ENCODE results near the gene DOCK1. TPM values are rescaled to one million over a fixed set of nuclear protein-coding genes. Genes with fewer than 3 reads are reported as not detected.
A peak's percentile ranks its signal among the peaks of the same experiment; 100 is the strongest.

The DOCK1 gene
- total RNA-seq, 1 experiment from 2014 or later: 60.4 TPM

DNA sequence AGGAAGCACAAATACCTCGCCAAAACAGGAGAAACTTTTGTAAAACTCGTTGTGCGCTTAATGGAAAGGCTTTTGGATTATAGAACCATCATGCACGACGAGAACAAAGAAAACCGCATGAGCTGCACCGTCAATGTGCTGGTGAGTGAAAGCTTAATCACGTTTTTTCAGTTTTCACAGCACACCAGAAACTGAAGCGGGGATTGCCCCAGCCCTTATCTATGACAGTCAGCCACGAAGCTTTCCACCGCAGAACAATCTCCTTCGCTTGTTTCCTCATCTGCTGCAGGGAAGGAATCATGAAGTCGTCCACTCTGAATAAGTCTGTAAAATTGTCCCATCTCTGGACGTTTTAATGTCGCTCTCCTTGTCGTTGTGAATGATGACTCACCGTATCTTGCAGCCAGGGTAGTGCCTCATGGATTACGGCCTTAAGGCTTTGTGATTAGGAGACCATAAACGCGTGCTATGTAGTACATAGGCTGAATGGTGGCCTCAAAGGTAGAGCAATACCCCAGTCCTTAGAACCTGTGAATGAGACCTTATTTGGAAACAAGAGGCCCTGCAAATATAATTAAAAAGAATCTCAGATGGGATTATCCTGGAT is 468.9 kb downstream of the DOCK1 start:
- H3K4me1 ChIP-seq (replicated peaks): no peaks in the 10 kb centered on the region
- H3K4me3 ChIP-seq: no peak overlapping the region
- H3K27me3 ChIP-seq (replicated peaks): no peaks in the 10 kb centered on the region
- peaks cover 41% of the 10 kb centered on the region for H3K36me3 ChIP-seq
- no peak overlapping the region for H3K27ac ChIP-seq
- no peaks in the 10 kb centered on the region for H3K9me3 ChIP-seq (replicated peaks)
- DNase-seq (ENCODE audit: low read depth in 1 of 2, low spot score in 2 of 2): no peak

DNA sequence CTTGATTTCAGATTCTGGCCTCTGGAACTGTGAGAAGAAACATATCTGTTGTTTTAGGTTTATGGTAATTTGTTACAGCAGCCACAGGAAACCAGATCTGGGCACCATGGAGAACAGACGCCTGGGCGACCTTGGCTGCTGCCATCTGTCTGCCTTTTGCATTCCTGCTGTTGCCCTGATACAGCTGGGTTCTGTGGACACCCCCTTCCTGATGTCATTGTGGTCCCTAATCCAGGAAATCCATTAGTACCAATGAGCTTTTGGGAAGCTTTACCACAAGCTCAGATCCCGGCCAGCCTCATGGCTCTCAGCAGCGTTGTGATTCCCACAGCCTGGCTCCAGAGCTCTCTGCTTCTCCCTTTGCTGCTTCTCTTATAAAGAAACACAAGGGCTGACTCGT is 469.7 kb downstream of the DOCK1 start:
- no peak overlapping the region for H3K4me3 ChIP-seq
- no peaks in the 10 kb centered on the region for H3K27me3 ChIP-seq (replicated peaks)
- no peaks in the 10 kb centered on the region for H3K4me1 ChIP-seq (replicated peaks)
- DNase-seq (ENCODE audit: low read depth in 1 of 2, low spot score in 2 of 2): no peak
- H3K27ac ChIP-seq: no peak overlapping the region
- peaks cover 39% of the 10 kb centered on the region for H3K36me3 ChIP-seq
- H3K9me3 ChIP-seq (replicated peaks): no peaks in the 10 kb centered on the region

DNA sequence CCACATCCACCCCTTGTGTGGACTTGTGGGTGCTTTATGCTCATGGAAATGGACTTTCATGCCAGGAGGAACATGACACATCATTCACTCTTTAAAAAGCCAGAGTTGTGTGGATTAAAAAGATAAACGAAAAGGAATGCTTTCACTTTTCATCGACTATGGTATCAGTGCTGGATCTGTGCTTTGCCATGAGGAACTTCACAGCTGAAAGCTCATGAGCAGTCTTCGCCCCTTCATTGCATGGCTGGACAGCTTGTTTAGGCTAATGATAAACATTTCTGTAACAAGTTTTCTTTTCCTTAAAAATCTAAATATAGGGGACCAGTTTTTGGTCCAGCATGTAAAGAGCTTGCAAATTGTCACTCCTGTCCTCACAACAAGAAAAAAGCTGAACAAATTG is 470.2 kb downstream of the DOCK1 start:
- Histone ChIP-seq H3K4me3 (no peak overlapping the region), H3K27me3 (replicated peaks) (no peaks in the 10 kb centered on the region), H3K27ac (no peak overlapping the region), H3K36me3 (peaks cover 38% of the 10 kb centered on the region), H3K9me3 (replicated peaks) (no peaks in the 10 kb centered on the region), H3K4me1 (replicated peaks) (no peaks in the 10 kb centered on the region)
- no peak for DNase-seq (ENCODE audit: low read depth in 1 of 2, low spot score in 2 of 2)

DNA sequence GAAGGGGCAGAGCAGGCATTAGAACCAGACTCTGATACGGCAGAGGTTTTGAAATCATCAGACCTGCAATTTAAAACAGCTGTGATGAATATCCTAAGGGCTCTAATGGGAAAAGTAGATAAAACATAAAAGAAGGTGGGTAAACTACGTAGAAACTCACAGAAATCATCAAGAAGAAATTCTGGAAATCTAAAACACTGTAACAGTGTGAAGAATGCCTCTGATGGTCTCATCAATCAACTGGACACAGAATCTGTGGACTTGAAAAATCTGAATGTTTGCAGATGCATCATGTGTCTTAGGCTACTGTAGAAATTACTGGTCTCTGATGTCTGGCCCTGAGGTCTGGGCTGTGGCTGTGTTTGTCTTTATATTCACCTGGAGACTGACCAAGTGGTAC is 470.8 kb downstream of the DOCK1 start:
- no peak overlapping the region for H3K27ac ChIP-seq
- H3K36me3 ChIP-seq: peaks cover 38% of the 10 kb centered on the region
- H3K27me3 ChIP-seq (replicated peaks): no peaks in the 10 kb centered on the region
- H3K4me1 ChIP-seq (replicated peaks): no peaks in the 10 kb centered on the region
- H3K4me3 ChIP-seq: no peak overlapping the region
- H3K9me3 ChIP-seq (replicated peaks): no peaks in the 10 kb centered on the region
- no peak for DNase-seq (ENCODE audit: low read depth in 1 of 2, low spot score in 2 of 2)

DNA sequence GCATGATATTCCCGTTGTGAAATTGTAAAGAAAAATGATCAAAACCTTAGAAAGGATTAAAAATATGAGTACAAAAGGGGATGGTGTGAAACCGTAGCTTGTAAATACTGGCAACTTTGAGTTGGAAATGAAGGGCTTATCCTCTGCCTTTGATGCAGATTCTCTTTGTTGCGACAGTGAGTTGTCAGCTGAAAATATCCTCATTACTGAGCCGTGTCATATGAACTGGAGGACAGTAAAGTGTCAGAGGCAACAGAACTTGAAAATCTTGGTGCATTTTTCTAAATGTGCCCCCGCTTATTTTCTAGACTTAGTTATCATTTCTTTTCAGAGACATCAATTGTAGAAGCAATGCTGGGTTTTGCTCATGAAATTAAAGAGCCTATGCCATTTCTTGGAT is 473.4 kb downstream of the DOCK1 start:
- no peak for DNase-seq (ENCODE audit: low read depth in 1 of 2, low spot score in 2 of 2)
- Histone ChIP-seq H3K27ac (no peak overlapping the region), H3K36me3 (peaks cover 54% of the 10 kb centered on the region), H3K27me3 (replicated peaks) (no peaks in the 10 kb centered on the region), H3K9me3 (replicated peaks) (no peaks in the 10 kb centered on the region), H3K4me1 (replicated peaks) (no peaks in the 10 kb centered on the region), H3K4me3 (no peak overlapping the region)

DNA sequence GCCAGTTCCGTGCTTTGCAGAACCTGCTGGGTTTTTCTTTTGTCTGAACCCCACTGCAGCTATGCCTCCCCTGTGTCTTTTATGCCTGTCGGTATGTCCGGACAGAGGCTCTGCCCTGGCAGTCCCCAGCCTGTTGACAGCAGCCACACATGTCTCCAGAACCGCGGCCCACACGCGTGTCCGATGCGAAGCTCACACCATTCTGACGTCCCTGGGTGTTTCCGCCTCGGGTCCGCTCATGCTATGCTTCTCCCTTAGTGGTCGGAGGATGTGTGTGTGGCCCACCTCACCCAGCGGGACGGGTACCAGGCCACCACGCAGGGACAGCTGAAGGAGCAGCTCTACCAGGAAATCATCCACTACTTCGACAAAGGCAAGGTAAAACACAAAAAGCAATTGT is 479.3 kb downstream of the DOCK1 start:
- Histone ChIP-seq H3K4me3 (no peak overlapping the region), H3K27ac (no peak overlapping the region), H3K27me3 (replicated peaks) (no peaks in the 10 kb centered on the region), H3K4me1 (replicated peaks) (no peaks in the 10 kb centered on the region), H3K36me3 (peaks cover 27% of the 10 kb centered on the region), H3K9me3 (replicated peaks) (no peaks in the 10 kb centered on the region)
- no peak for DNase-seq (ENCODE audit: low read depth in 1 of 2, low spot score in 2 of 2)

DNA sequence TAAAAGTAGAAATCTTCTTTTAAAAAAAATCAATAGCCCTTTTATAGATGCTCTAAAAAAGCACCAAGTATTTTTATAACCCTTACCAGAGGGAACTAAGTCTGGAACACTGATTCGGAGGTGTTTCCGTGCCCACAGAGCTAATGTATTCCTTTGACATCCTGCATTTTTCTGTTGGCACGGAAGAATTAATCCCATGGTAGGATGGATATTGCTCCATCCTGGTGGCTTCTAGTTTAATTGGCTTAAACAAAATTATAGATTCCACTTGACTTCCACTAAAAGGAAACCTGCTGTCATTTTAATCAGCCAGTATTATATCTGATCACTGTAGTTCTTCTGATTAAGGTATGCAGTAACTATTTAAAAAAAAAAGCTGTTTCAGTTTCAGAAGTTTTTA is 479.8 kb downstream of the DOCK1 start:
- Histone ChIP-seq H3K27me3 (replicated peaks) (no peaks in the 10 kb centered on the region), H3K27ac (no peak overlapping the region), H3K36me3 (peaks cover 27% of the 10 kb centered on the region), H3K4me1 (replicated peaks) (no peaks in the 10 kb centered on the region), H3K9me3 (replicated peaks) (no peaks in the 10 kb centered on the region), H3K4me3 (no peak overlapping the region)
- no peak for DNase-seq (ENCODE audit: low read depth in 1 of 2, low spot score in 2 of 2)

DNA sequence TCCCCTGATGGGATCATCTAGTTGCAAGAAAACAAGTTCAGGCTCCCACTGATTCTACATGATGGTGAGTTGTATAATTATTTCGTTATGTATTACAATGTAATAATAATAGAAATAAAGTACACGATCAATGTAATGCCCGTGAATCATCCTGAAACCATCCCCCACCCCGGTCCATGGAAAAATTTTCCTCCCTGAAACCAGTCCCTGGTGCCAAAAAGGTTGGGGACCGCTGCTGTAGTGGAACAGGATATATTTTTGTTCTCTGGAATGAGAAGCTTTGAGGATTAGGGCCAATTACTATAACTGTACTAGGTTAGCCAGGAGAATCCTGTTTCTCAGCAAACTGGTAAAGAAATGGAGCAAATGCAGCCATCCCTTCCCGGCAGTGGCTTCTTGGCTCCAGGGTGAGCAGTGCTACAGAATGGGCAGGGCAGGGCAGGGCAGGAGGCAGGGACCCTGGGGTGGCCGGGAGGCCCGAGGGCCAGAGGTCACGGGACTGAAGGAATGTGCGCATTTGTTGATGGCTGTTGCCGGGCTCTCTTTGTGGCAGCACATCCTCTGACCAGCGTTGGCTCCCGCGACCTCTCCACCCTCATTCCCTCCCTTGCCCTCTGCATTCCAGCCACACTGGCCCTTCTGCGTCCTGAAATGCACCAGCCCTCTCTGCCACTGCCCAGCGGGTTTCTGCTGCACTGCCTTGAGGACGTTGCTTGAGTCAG is 481.5 kb downstream of the DOCK1 start:
- no peak overlapping the region for H3K4me3 ChIP-seq
- H3K27me3 ChIP-seq (replicated peaks): no peaks in the 10 kb centered on the region
- H3K4me1 ChIP-seq (replicated peaks): no peaks in the 10 kb centered on the region

DNA sequence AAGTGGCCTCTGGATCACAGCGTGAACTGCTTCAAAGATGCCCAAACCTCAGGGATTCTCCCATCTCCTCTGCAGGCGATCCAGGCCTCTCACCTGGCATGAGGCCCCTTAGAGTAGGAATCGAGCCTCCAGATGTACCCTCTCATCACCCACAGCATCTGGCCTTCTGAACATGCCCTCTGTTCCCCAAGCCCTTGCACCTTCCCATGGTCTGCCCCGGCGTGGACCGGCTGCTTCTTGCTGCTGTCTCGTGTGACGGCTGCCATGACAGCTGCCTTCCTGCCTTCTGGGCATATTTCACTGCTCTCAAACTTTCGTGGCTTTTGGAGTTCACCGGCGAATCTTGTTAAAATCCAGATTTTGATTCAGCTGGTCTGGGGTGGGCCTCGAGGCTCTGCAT is 486.6 kb downstream of the DOCK1 start:
- H3K27me3 ChIP-seq (replicated peaks): no peaks in the 10 kb centered on the region
- no peaks in the 10 kb centered on the region for H3K4me1 ChIP-seq (replicated peaks)
- no peak for DNase-seq (ENCODE audit: low read depth in 1 of 2, low spot score in 2 of 2)
- H3K36me3 ChIP-seq: peaks cover 15% of the 10 kb centered on the region
- no peak overlapping the region for H3K27ac ChIP-seq
- H3K4me3 ChIP-seq: no peak overlapping the region
- no peaks in the 10 kb centered on the region for H3K9me3 ChIP-seq (replicated peaks)

More for the DNA sequence above, 481.5 kb downstream of the DOCK1 start:
- no peaks in the 10 kb centered on the region for H3K9me3 ChIP-seq (replicated peaks)
- H3K27ac ChIP-seq: no peak overlapping the region
- DNase-seq (ENCODE audit: low read depth in 1 of 2, low spot score in 2 of 2): no peak
- H3K36me3 ChIP-seq: peaks cover 26% of the 10 kb centered on the region

DNA sequence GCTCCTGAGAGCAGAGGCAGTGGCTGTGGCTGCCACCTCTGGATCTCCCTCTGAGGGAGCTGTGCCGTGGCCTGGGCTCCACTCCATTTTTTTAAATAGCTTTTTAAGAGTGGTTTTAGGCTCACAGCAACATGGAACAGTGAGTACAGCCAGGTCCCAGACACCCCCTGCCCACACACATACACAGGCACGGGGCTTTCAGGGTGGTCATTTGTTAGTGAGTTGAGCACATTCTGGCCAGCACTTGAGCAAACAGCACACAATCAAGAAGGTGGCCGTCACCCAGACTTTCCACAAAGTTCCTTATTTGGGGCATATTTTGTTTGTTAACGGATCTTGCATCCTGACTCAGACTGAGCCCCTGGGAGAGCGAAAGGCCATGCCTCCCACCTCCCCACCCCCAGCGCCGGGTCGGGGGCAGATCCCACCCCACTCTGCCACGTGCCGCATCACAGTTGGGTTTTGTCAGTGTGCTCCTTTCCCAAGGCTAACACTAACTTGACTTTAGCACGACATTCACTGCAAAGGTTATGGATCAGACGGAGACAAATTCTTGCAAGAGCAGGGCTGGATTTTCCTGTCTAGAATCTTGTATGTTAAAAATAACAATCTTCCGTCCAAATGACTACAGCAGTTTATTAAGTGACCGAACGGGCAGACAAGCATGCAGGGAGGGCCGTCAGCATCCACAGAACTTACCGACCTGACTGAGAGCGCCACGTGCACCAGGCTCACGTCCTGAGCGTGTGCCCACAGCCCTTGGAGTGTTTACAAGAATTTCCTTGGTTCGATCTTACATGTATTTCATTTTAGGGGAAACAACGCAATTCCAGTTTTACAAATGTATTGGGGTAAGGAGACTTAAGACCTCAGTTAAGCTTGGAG is 487.4 kb downstream of the DOCK1 start:
- Histone ChIP-seq H3K4me3 (no peak overlapping the region), H3K36me3 (peaks cover 15% of the 10 kb centered on the region), H3K27me3 (replicated peaks) (no peaks in the 10 kb centered on the region), H3K4me1 (replicated peaks) (no peaks in the 10 kb centered on the region), H3K9me3 (replicated peaks) (no peaks in the 10 kb centered on the region), H3K27ac (no peak overlapping the region)
- no peak for DNase-seq (ENCODE audit: low read depth in 1 of 2, low spot score in 2 of 2)

DNA sequence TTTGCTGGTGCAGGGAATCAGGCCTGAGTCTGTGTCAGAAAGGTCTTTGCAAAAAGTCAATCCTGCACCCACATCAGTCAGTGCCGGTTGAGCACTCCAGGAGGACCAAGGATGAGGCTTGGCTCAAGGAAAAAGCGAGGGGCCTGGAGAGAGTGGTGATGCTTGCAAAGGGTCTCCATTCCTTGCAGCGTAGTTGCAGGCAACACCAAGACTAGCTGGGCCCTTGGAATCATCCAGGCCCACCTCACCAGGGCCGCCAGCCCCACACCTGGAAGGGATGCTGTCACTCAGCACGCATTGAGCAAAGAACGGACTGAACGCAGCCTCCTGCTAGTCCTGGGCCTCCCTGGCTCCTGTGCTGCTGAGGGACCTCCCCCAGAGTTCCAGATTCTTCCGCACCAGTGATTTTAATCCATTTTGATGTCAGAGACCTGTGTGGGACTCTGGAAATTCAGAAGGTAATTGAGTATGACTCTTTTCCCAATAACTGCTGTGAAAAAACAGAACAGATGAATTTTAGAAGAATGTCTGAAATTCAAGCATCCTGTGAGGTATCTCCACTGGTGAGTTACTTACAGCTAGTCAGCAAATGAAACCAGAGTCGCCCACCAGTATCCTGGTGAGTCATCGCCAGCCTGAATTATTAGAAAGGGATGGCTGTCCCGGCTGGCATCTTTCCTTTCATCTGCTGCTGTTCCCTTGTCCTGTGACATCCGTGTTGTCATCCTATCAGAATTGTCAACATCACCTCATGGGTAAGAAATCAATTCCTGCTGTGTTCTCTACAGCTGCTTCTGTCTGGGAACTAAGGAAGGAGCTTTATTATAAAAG is 493.1 kb downstream of the DOCK1 start:
- H3K27ac ChIP-seq: no peak overlapping the region
- no peaks in the 10 kb centered on the region for H3K27me3 ChIP-seq (replicated peaks)
- peaks cover 5% of the 10 kb centered on the region for H3K4me1 ChIP-seq (replicated peaks)
- H3K4me3 ChIP-seq: no peak overlapping the region
- peak in 1 of 2 experiments; percentile 44 for DNase-seq (ENCODE audit: low read depth in 1 of 2, low spot score in 2 of 2)
- peaks cover 7% of the 10 kb centered on the region for H3K36me3 ChIP-seq
- H3K9me3 ChIP-seq (replicated peaks): no peaks in the 10 kb centered on the region

DNA sequence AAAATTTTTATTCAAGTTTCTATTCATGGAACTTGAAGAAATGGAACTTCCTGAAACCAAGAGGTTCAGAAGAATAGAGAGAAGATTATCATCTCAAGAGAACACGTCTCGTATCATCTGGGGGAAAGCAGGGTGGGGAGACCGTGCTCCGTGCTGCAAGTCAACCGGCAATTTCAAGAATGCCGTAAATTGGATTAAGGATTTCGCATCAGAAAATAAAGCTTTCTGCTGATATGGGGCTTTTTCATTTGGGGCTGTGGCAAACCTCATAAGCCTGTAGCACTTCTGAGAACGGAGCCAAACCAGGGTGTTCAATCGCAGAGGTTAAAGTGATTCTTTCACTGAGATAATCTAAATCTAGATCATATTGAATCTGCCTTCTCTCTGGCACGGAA is 493.7 kb downstream of the DOCK1 start:
- Histone ChIP-seq H3K27ac (no peak overlapping the region), H3K4me1 (replicated peaks) (peaks cover 5% of the 10 kb centered on the region)

DNA sequence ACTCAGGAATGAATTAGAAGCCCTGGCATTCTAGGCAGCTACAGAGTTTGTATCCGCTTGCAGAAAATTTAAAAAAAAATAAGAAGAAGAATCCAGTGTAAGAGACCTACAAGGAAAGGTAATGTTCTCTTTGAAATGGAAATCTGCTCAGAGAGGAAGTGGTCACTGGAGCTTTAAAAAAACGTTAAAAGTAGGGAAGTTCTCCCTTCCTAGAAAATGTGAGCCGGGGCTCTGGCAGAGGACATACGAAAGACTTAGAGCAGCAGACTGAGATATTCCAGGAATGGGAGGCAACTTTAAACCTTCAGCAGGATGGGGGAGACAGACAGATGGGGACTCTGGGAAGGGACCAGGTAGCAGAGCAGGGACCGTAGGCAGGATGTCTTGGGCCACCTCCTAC is 494.4 kb downstream of the DOCK1 start:
- Histone ChIP-seq H3K9me3 (replicated peaks) (no peaks in the 10 kb centered on the region), H3K4me1 (replicated peaks) (peaks cover 6% of the 10 kb centered on the region), H3K4me3 (no peak overlapping the region), H3K27ac (no peak overlapping the region), H3K27me3 (replicated peaks) (no peaks in the 10 kb centered on the region), H3K36me3 (peaks cover 14% of the 10 kb centered on the region)
- DNase-seq (ENCODE audit: low read depth in 1 of 2, low spot score in 2 of 2): no peak

More for the DNA sequence above, 493.7 kb downstream of the DOCK1 start:
- no peak for DNase-seq (ENCODE audit: low read depth in 1 of 2, low spot score in 2 of 2)
- H3K27me3 ChIP-seq (replicated peaks): no peaks in the 10 kb centered on the region
- H3K36me3 ChIP-seq: peaks cover 9% of the 10 kb centered on the region
- no peaks in the 10 kb centered on the region for H3K9me3 ChIP-seq (replicated peaks)
- no peak overlapping the region for H3K4me3 ChIP-seq
